GM23338 (cell line): ENCODE results near the gene CATSPERE. TPM values are rescaled to one million over a fixed set of nuclear protein-coding genes. Genes with fewer than 3 reads are reported as not detected.

Source experiments
- ATAC-seq: fragments of 200-7000 bp; cut with Tn5 transposase; 3 replicates; pipeline ENCODE4 v1.9.1; 2020
- DNase-seq: peaks from one replicate; pipeline ENCODE4 v3.0.0-alpha.2; 2015; ENCODE audit warnings: low spot score
- H2AFZ ChIP-seq: fragments of 200-600 bp; sonication (generic); 2 replicates; pipeline ENCODE4 v1.8.0; 2016; ENCODE audit warnings: antibody characterized with exemption, mild to moderate bottlenecking, moderate library complexity
- H3F3A ChIP-seq: fragments of 200-600 bp; sonication (generic); replicated peaks from 2 replicates; pipeline ENCODE4 v1.8.0; 2017; ENCODE audit warnings: antibody characterized with exemption, mixed run types, low read depth
- H3K27ac ChIP-seq: fragments of 200-600 bp; sonication (generic); 2 replicates; pipeline ENCODE4 v1.6.1; 2016; ENCODE audit warnings: low read depth
- H3K27me3 ChIP-seq: fragments of 200-600 bp; sonication (generic); 2 replicates; pipeline ENCODE4 v1.8.0; 2016; ENCODE audit warnings: mild to moderate bottlenecking, mixed run types, moderate library complexity; ENCODE audit not compliant: insufficient read depth
- H3K36me3 ChIP-seq: fragments of 200-600 bp; sonication (generic); 2 replicates; pipeline ENCODE4 v1.8.0; 2016; ENCODE audit warnings: mild to moderate bottlenecking; ENCODE audit not compliant: insufficient read depth
- H3K4me1 ChIP-seq: fragments of 200-600 bp; sonication (generic); 2 replicates; pipeline ENCODE4 v1.8.0; 2016; ENCODE audit warnings: mild to moderate bottlenecking, moderate library complexity; ENCODE audit not compliant: insufficient read depth
- H3K4me2 ChIP-seq: fragments of 200-600 bp; sonication (generic); 2 replicates; pipeline ENCODE4 v1.7.1; 2017; ENCODE audit warnings: mixed run types
- H3K4me3 ChIP-seq: fragments of 200-600 bp; sonication (generic); 2 replicates; pipeline ENCODE4 v1.6.1; 2016; ENCODE audit warnings: mixed run types
- H3K79me2 ChIP-seq: fragments of 200-600 bp; sonication (generic); replicated peaks from 2 replicates; pipeline ENCODE4 v1.8.0; 2017; ENCODE audit warnings: mild to moderate bottlenecking; ENCODE audit not compliant: insufficient read depth
- H3K9me2 ChIP-seq: fragments of 200-600 bp; sonication (generic); 2 replicates; pipeline ENCODE4 v1.8.0; 2017; ENCODE audit not compliant: insufficient read depth
- H4K20me1 ChIP-seq: fragments of 200-600 bp; sonication (generic); replicated peaks from 2 replicates; pipeline ENCODE4 v1.8.0; 2017; ENCODE audit warnings: mild to moderate bottlenecking; ENCODE audit not compliant: insufficient read depth
- H3K27ac Mint-ChIP-seq: 2 replicates; pipeline ENCODE4 v1.8.0; 2020; ENCODE audit warnings: inconsistent platforms, mild to moderate bottlenecking, moderate library complexity, mixed read lengths
- H3K27me3 Mint-ChIP-seq: 3 replicates; pipeline ENCODE4 v1.8.0; 2022; ENCODE audit warnings: low read depth, mild to moderate bottlenecking, moderate library complexity, mixed read lengths, inconsistent platforms; ENCODE audit not compliant: insufficient read depth, poor library complexity
- H3K36me3 Mint-ChIP-seq: 3 replicates; pipeline ENCODE4 v1.8.0; 2021; ENCODE audit warnings: low read depth, mild to moderate bottlenecking, inconsistent platforms, moderate library complexity, mixed read lengths
- H3K4me1 Mint-ChIP-seq: 3 replicates; pipeline ENCODE4 v1.8.0; 2020; ENCODE audit warnings: mild to moderate bottlenecking, inconsistent platforms, mixed read lengths
- H3K4me3 Mint-ChIP-seq: 3 replicates; pipeline ENCODE4 v1.8.0; 2021; ENCODE audit warnings: moderate library complexity, mild to moderate bottlenecking, inconsistent platforms, mixed read lengths
- H3K9me3 Mint-ChIP-seq: 3 replicates; pipeline ENCODE4 v1.8.0; 2020; ENCODE audit warnings: moderate library complexity, mild to moderate bottlenecking, inconsistent platforms, mixed read lengths
- EZH2 ChIP-seq: fragments of 200-600 bp; sonication (generic); IDR thresholded peaks from one replicate; pipeline ENCODE4 v1.8.0; 2017; ENCODE audit warnings: antibody characterized with exemption, mild to moderate bottlenecking, low read depth; ENCODE audit not compliant: unreplicated experiment
- EZH2phosphoT487 ChIP-seq: fragments of 200-600 bp; sonication (generic); IDR thresholded peaks from one replicate; pipeline ENCODE4 v1.8.1; 2018; ENCODE audit warnings: antibody characterized with exemption; ENCODE audit not compliant: unreplicated experiment
- POLR2AphosphoS5 ChIP-seq: IDR thresholded peaks from 2 replicates; pipeline ENCODE4 v1.6.1; 2016; ENCODE audit warnings: antibody characterized with exemption, low read depth
- ZNF331 ChIP-seq: fragments of 250-450 bp; sonication (Bioruptor Pico); IDR thresholded peaks from 2 replicates; pipeline ENCODE4 v1.5.0; 2020; ENCODE audit warnings: low read depth, mild to moderate bottlenecking, moderate library complexity
- polyA plus RNA-seq: library from polyadenylated mRNA; unstranded; fragments of >200 nt; fragmentation: Nextera tagmentation; extraction: Ambion mirVana; gene quantifications from 2 replicates; pipeline ENCODE4 v1.2.1, GENCODE V29; 2016
- total RNA-seq: library from RNA; depleted of rRNA; stranded (reverse); fragments of >200 nt; shearing (Covaris generic); gene quantifications from 2 replicates; pipeline ENCODE4 v1.2.3, GENCODE V29; 2014
- TF ChIP-seq, protein P1 (sequence below), 2 experiments: fragments of 200-600 bp in 1 of 2; sonication (generic) in 1 of 2; conservative IDR thresholded peaks; 2 replicates each; pipeline versions ENCODE4 v1.5.1 to v1.6.1; 2016 to 2017; ENCODE audit warnings: antibody characterized with exemption in 2 of 2, low read depth in 2 of 2, mild to moderate bottlenecking in 2 of 2, moderate library complexity in 1 of 2
- TF ChIP-seq, protein P2 (sequence below): fragments of 250-450 bp; sonication (Bioruptor Pico); IDR thresholded peaks from 2 replicates; pipeline ENCODE4 v1.5.0; 2020; ENCODE audit warnings: mild to moderate bottlenecking, moderate library complexity
- TF ChIP-seq, protein P3 (sequence below): IDR thresholded peaks from 2 replicates; pipeline ENCODE4 v1.6.1; 2016; ENCODE audit warnings: antibody characterized with exemption

Gene CATSPERE
- total and polyA plus RNA-seq, 2 experiments from 2014 or later: 0.70 TPM; not detected in 1

DNA sequence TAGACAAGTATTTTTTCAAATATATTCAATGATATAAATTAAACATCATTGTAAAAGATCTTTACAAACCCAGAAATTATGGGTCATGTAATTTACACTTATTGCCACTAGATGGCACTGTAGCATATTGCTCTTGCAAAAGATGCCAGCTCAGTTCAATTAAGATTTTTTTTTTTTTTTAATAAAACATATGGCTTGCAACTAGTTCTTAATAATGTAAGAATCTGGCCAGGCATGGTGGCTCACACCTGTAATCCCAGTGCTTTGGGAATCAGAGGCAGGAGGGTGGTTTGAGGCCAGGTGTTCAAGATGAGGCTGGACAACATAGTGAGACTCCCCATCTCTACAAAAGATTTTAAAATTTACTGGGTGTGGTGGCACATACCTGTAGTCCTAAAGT, 142.4 kb downstream of the CATSPERE start:
- Histone ChIP-seq H3K4me3 (no peak overlapping the region), H3K27me3 (no peaks in the 10 kb centered on the region), H3F3A (no peaks in the 10 kb centered on the region), H2AFZ (no peak overlapping the region), H4K20me1 (no peaks in the 10 kb centered on the region; the same call in 1 of the 2 replicates), H3K79me2 (no peaks in the 10 kb centered on the region), H3K9me2 (no peaks in the 10 kb centered on the region), H3K36me3 (no peaks in the 10 kb centered on the region), H3K27ac (no peak overlapping the region), H3K4me2 (no peak overlapping the region), H3K4me1 (no peaks in the 10 kb centered on the region; the same call in 1 of the 2 replicates)
- H3K36me3 Mint-ChIP-seq: no peaks in the 10 kb centered on the region; the same call in 2 of the 3 replicates
- H3K27ac Mint-ChIP-seq: no peak overlapping the region
- no peak overlapping the region for H3K4me3 Mint-ChIP-seq
- H3K27me3 Mint-ChIP-seq: peaks cover 9% of the 10 kb centered on the region
- DNase-seq: peak; percentile 56
- H3K4me1 Mint-ChIP-seq: peaks cover 6% of the 10 kb centered on the region
- no peak for ATAC-seq
- H3K9me3 Mint-ChIP-seq: no peaks in the 10 kb centered on the region
- TF ChIP-seq POLR2AphosphoS5 (no peak), EZH2 (no peak), EZH2phosphoT487 (no peak), ZNF331 (CRISPR knock-in tag) (no peak)
- TF ChIP-seq, protein P1, sequence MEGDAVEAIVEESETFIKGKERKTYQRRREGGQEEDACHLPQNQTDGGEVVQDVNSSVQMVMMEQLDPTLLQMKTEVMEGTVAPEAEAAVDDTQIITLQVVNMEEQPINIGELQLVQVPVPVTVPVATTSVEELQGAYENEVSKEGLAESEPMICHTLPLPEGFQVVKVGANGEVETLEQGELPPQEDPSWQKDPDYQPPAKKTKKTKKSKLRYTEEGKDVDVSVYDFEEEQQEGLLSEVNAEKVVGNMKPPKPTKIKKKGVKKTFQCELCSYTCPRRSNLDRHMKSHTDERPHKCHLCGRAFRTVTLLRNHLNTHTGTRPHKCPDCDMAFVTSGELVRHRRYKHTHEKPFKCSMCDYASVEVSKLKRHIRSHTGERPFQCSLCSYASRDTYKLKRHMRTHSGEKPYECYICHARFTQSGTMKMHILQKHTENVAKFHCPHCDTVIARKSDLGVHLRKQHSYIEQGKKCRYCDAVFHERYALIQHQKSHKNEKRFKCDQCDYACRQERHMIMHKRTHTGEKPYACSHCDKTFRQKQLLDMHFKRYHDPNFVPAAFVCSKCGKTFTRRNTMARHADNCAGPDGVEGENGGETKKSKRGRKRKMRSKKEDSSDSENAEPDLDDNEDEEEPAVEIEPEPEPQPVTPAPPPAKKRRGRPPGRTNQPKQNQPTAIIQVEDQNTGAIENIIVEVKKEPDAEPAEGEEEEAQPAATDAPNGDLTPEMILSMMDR (conservative IDR thresholded peaks at IDR 0.05; ENCODE audit: low read depth in 2 of 2): peak; percentile 68 to 93
- TF ChIP-seq, protein P2, sequence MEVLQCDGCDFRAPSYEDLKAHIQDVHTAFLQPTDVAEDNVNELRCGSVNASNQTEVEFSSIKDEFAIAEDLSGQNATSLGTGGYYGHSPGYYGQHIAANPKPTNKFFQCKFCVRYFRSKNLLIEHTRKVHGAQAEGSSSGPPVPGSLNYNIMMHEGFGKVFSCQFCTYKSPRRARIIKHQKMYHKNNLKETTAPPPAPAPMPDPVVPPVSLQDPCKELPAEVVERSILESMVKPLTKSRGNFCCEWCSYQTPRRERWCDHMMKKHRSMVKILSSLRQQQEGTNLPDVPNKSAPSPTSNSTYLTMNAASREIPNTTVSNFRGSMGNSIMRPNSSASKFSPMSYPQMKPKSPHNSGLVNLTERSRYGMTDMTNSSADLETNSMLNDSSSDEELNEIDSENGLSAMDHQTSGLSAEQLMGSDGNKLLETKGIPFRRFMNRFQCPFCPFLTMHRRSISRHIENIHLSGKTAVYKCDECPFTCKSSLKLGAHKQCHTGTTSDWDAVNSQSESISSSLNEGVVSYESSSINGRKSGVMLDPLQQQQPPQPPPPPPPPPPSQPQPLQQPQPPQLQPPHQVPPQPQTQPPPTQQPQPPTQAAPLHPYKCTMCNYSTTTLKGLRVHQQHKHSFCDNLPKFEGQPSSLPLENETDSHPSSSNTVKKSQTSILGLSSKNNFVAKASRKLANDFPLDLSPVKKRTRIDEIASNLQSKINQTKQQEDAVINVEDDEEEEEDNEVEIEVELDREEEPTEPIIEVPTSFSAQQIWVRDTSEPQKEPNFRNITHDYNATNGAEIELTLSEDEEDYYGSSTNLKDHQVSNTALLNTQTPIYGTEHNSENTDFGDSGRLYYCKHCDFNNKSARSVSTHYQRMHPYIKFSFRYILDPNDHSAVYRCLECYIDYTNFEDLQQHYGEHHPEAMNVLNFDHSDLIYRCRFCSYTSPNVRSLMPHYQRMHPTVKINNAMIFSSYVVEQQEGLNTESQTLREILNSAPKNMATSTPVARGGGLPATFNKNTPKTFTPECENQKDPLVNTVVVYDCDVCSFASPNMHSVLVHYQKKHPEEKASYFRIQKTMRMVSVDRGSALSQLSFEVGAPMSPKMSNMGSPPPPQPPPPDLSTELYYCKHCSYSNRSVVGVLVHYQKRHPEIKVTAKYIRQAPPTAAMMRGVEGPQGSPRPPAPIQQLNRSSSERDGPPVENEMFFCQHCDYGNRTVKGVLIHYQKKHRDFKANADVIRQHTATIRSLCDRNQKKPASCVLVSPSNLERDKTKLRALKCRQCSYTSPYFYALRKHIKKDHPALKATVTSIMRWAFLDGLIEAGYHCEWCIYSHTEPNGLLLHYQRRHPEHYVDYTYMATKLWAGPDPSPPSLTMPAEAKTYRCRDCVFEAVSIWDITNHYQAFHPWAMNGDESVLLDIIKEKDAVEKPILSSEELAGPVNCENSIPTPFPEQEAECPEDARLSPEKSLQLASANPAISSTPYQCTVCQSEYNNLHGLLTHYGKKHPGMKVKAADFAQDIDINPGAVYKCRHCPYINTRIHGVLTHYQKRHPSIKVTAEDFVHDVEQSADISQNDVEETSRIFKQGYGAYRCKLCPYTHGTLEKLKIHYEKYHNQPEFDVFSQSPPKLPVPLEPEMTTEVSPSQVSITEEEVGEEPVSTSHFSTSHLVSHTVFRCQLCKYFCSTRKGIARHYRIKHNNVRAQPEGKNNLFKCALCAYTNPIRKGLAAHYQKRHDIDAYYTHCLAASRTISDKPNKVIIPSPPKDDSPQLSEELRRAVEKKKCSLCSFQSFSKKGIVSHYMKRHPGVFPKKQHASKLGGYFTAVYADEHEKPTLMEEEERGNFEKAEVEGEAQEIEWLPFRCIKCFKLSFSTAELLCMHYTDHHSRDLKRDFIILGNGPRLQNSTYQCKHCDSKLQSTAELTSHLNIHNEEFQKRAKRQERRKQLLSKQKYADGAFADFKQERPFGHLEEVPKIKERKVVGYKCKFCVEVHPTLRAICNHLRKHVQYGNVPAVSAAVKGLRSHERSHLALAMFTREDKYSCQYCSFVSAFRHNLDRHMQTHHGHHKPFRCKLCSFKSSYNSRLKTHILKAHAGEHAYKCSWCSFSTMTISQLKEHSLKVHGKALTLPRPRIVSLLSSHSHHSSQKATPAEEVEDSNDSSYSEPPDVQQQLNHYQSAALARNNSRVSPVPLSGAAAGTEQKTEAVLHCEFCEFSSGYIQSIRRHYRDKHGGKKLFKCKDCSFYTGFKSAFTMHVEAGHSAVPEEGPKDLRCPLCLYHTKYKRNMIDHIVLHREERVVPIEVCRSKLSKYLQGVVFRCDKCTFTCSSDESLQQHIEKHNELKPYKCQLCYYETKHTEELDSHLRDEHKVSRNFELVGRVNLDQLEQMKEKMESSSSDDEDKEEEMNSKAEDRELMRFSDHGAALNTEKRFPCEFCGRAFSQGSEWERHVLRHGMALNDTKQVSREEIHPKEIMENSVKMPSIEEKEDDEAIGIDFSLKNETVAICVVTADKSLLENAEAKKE (CRISPR knock-in tag): no peak
- TF ChIP-seq, protein P3, sequence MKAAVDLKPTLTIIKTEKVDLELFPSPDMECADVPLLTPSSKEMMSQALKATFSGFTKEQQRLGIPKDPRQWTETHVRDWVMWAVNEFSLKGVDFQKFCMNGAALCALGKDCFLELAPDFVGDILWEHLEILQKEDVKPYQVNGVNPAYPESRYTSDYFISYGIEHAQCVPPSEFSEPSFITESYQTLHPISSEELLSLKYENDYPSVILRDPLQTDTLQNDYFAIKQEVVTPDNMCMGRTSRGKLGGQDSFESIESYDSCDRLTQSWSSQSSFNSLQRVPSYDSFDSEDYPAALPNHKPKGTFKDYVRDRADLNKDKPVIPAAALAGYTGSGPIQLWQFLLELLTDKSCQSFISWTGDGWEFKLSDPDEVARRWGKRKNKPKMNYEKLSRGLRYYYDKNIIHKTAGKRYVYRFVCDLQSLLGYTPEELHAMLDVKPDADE: no peak
